Transverse colon (tissue), 4 donors: Measurements from ENCODE around the gene SULT4A1. TPM values are rescaled to one million over a fixed set of nuclear protein-coding genes. Genes with fewer than 3 reads are reported as not detected.

ENCODE experiments used
- DNase-seq: peaks from one replicate; pipeline ENCODE4 v3.0.0-alpha.2; 2019
- H3K27ac ChIP-seq, 4 donors: fragments of 200-600 bp; sonication (generic); 2 replicates each; pipeline ENCODE4 v1.5.1; 2016 to 2018; ENCODE audit warnings: inconsistent platforms in 4 of 4
- H3K27me3 ChIP-seq: fragments of 200-600 bp; sonication (generic); 2 replicates; pipeline ENCODE4 v1.5.1; 2017; ENCODE audit warnings: inconsistent platforms
- H3K36me3 ChIP-seq, 4 donors: fragments of 200-600 bp; sonication (generic); 2 replicates each; pipeline ENCODE4 v1.5.1; 2017 to 2019; ENCODE audit warnings: inconsistent platforms in 4 of 4
- H3K4me1 ChIP-seq, 4 donors: fragments of 200-600 bp; sonication (generic); 2 replicates each; pipeline ENCODE4 v1.5.1; 2017 to 2020; ENCODE audit warnings: inconsistent platforms in 4 of 4
- H3K4me3 ChIP-seq, 4 donors: fragments of 200-600 bp; sonication (generic); 1 replicate in 1 of 4; 2 replicates in 3 of 4; pipeline versions ENCODE4 v1.5.1 to v1.6.1; 2017 to 2019; ENCODE audit warnings: inconsistent platforms in 4 of 4
- H3K9me3 ChIP-seq, 2 donors: fragments of 200-600 bp; sonication (generic); 2 replicates each; pipeline ENCODE4 v1.5.1; 2017 to 2019; ENCODE audit warnings: inconsistent platforms in 2 of 2
- CTCF ChIP-seq, 5 experiments: fragments of 200-600 bp in 3 of 5; fragments of 450-650 bp in 2 of 5; sonication (generic) in 3 of 5; IDR thresholded peaks; 1 replicate in 2 of 5; 2 replicates in 3 of 5; pipeline ENCODE4 v1.5.1; 2016 to 2017; ENCODE audit warnings: antibody characterized with exemption in 5 of 5, inconsistent platforms in 3 of 5, mild to moderate bottlenecking in 2 of 5, moderate library complexity in 1 of 5
- EP300 ChIP-seq: sonication (generic); formaldehyde crosslinking; IDR thresholded peaks from one replicate; pipeline ENCODE4 v1.6.1; 2017; ENCODE audit warnings: antibody characterized with exemption, low read depth
- POLR2A ChIP-seq: fragments of 450-650 bp; IDR thresholded peaks from one replicate; pipeline ENCODE4 v1.6.1; 2016; ENCODE audit warnings: antibody characterized with exemption, mild to moderate bottlenecking, moderate library complexity
- POLR2AphosphoS5 ChIP-seq, 3 donors: sonication (generic); formaldehyde crosslinking; IDR thresholded peaks; one replicate each; pipeline ENCODE4 v1.6.1; 2016; ENCODE audit warnings: antibody characterized with exemption in 3 of 3
- WGBS, 2 donors: methylation state at CpG; one replicate each; pipeline ENCODE4 v1.1.5; 2018; ENCODE audit warnings: low coverage in 1 of 2; 5-methylcytosine and 5-hydroxymethylcytosine counted together
- in situ Hi-C, 4 donors: fragments of 200-750 bp; cut with MboI; loops; one replicate each; pipeline versions ENCODE4 v1.15.0 to v1.15.1; 2017; ENCODE audit warnings: low sequenced_read_pairs in 3 of 4, low pct_ligation_motif_present in 1 of 4, low pct_unique_long_range_greater_than_20kb in 1 of 4
- intact Hi-C: fragments of 100-400 bp; cut with DNase I; formaldehyde crosslinking; loops from one replicate; pipeline ENCODE4 v1.15.1; 2023; ENCODE audit warnings: low total_unique reads
- total RNA-seq, 4 donors: library from RNA; depleted of rRNA; stranded (reverse); fragments of >200 nt; gene quantifications; one replicate each; pipeline ENCODE4 v1.1.0, GENCODE V29; 2016

Gene SULT4A1
- total RNA-seq, 4 donors from 2014 or later = 0.32 to 0.68 TPM; not detected in 2

DNA sequence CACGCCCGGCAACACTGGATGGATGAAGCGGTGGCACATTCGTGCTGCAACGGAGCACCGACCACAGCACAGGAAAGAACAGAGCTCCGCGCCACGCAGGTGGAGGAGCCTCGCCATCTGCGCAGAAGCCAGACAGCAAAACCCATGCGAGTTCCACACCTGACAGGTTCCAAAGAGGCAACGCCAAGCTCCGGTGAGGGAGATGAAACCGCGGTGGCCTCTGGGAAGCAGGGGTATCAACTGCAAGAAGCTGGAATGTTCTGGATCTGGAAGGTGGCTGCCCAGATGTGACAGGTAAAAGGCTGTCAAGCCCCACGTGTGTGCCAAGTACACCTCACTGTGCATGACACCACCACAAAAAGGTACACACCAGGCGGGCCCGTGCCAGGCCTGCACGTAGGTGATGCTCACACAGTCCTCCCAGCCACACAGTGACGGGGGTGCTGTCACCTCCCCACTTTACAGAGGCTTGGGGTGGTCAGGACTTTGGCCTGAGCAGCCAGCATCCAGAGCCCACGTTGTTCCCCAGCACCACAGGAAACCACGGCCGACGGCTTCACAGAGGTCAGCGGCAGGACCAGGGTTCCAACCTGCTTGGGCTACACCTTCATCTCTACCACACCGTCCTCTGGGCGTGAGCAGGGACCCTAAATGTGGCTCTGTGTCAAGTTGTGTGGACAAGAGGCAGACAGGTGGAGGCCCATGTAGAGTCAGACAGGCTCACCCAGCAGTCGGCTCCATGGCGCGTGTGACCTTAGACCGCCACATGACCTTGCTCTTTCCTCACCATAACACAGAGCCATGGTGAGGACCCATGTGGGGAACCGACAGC is 30.5 kb downstream of the SULT4A1 start:
- intact Hi-C loops = no loop called here
- DNase-seq = no peak
- no peak overlapping the region for H3K27ac ChIP-seq

GRCh38 chr22:43830931-43831560 is 31.3 kb downstream of the SULT4A1 start:
- H3K27ac ChIP-seq = no peak overlapping the region
- H3K27me3 ChIP-seq = no peaks in the 10 kb centered on the region
- peaks cover 0 to 8% (median 2%) of the 10 kb centered on the region in 4 donors for H3K4me1 ChIP-seq
- DNase-seq = no peak
- in situ Hi-C loops = loop anchor here in 1 of 4 donors (25.0 kb wide), 1 partner anchor 106 kb away; no protein-coding TSS in a partner anchor
- H3K9me3 ChIP-seq = no peaks in the 10 kb centered on the region
- H3K4me3 ChIP-seq = no peak overlapping the region
- TF ChIP-seq CTCF (IDR thresholded peaks at IDR 0.05) = no peak
- no peak for TF ChIP-seq POLR2A
- no peak for TF ChIP-seq POLR2AphosphoS5 (IDR thresholded peaks at IDR 0.05)
- no peak for TF ChIP-seq EP300
- no peaks in the 10 kb centered on the region for H3K36me3 ChIP-seq
- intact Hi-C loops = no loop called here
- 70% methylated on average over 12 of the region's 12 CpGs; no CpG with 5 or more reads in 1 of the 2 donors for WGBS, 2 donors

More for the DNA sequence above, 30.5 kb downstream of the SULT4A1 start:
- H3K9me3 ChIP-seq = no peaks in the 10 kb centered on the region
- TF ChIP-seq POLR2A (no peak), EP300 (no peak), POLR2AphosphoS5 (IDR thresholded peaks at IDR 0.05) (no peak), CTCF (IDR thresholded peaks at IDR 0.05) (no peak)
- no peaks in the 10 kb centered on the region for H3K27me3 ChIP-seq
- in situ Hi-C loops = loop anchor here in 1 of 4 donors (25.0 kb wide), 1 partner anchor 106 kb away; no protein-coding TSS in a partner anchor
- H3K4me1 ChIP-seq = peaks cover 0 to under 1% (median 0%) of the 10 kb centered on the region in 4 donors
- no peaks in the 10 kb centered on the region for H3K36me3 ChIP-seq
- H3K4me3 ChIP-seq = no peak overlapping the region
- WGBS, 2 donors = 87 to 97% methylated on average over 5 to 33 of the region's 33 CpGs

- Histone ChIP-seq H3K27ac (peak overlapping the region in 1 of 4 donors; percentile 12), H3K4me1 (peaks cover 0 to 9% (median 2%) of the 10 kb centered on the region in 4 donors), H3K27me3 (no peaks in the 10 kb centered on the region), H3K36me3 (no peaks in the 10 kb centered on the region), H3K4me3 (no peak overlapping the region), H3K9me3 (no peaks in the 10 kb centered on the region)
- intact Hi-C loops (loop anchor here (10.0 kb wide), 1 partner anchor 445 kb away; no protein-coding TSS in a partner anchor), in situ Hi-C loops (loop anchor here in 1 of 4 donors (25.0 kb wide), 1 partner anchor 107 kb away; no protein-coding TSS in a partner anchor)
- DNase-seq = no peak
- 65% methylated on average over 33 of the region's 33 CpGs; no CpG with 5 or more reads in 1 of the 2 donors for WGBS, 2 donors
- TF ChIP-seq POLR2A (no peak), POLR2AphosphoS5 (IDR thresholded peaks at IDR 0.05) (no peak), CTCF (IDR thresholded peaks at IDR 0.05) (no peak)
Measured at GRCh38 chr22:43829904-43830851, 32.1 kb downstream of the SULT4A1 start.
